Uterus (tissue), 2 donors: ENCODE results near the gene SEC24D.

Source experiments
- CTCF ChIP-seq, 4 experiments: fragments of 200-600 bp in 2 of 4; fragments of 450-650 bp in 2 of 4; sonication (generic) in 2 of 4; IDR thresholded peaks; one replicate each; pipeline ENCODE4 v1.5.1; 2016 to 2019; ENCODE audit warnings: antibody characterized with exemption in 4 of 4, mild to moderate bottlenecking in 2 of 4, moderate library complexity in 1 of 4
- POLR2A ChIP-seq, 2 donors: fragments of 450-650 bp; IDR thresholded peaks; one replicate each; pipeline ENCODE4 v1.6.1; 2016; ENCODE audit warnings: antibody characterized with exemption in 2 of 2, mild to moderate bottlenecking in 1 of 2, moderate library complexity in 1 of 2

- TF ChIP-seq CTCF (IDR thresholded peaks at IDR 0.05), result no peak
- TF ChIP-seq POLR2A (IDR thresholded peaks at IDR 0.05), result no peak
These were observed 66.8 kb downstream of the SEC24D start for GRCh38 chr4:118769161-118769560.
